Measurements from ENCODE around the gene NUPR1.
A peak's percentile ranks its signal among the peaks of the same experiment; 100 is the strongest.
"Not testable (repeated sequence)": the region's sequence is repeated elsewhere in the genome, so short reads cannot be mapped to it uniquely, and the experiment has no call there.

NUPR1 gene
- 0.08 to 2.2 (median 0.69) reads per million in 18 experiments for total RNA-seq

- no peak for DNase-seq
Measured at GRCh38 chr16:28538733-28539596, at the start of gene NUPR1. NUPR1 (minus strand) TSS chr16:28538974; CDS start chr16:28538907, 67 bp downstream.

GRCh38 chr16:28587386-28587785, 48.6 kb upstream of the NUPR1 start:
- no peak for DNase-seq

GRCh38 chr16:28586466-28586865, 47.7 kb upstream of the NUPR1 start:
- no peak for DNase-seq

- DNase-seq, result no peak
Measured at GRCh38 chr16:28585674-28586073, 46.9 kb upstream of the NUPR1 start.

DNA sequence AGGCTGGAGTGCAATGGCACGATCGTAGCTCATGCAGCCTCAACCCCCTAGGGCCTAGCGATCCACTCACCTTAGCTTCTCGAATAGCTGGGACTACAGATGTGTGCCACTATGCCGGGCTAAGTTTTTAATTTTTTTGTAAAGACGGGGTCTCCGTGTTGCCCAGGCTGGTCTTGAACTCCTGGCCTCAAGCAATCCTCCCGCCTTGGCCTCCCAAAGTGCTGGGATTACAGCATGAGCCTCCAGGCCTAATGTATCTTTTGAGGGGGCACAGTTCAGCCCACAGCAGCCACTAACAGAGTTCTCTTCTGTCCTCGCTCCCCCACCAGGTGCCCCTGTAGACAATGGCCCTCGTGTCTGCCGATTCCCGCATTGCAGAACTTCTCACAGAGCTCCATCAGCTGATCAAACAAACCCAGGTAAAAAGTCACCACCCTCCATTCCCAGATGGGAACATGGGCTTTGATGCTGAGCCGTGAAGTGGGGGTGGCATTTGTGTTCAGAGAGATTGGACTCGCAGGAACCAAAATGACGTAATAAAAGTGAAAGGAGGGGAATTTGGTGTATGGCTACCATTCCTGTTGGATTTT, 42.0 kb upstream of the NUPR1 start:
- no peak for DNase-seq

GRCh38 chr16:28575446-28576109, 36.8 kb upstream of the NUPR1 start:
- no peak for DNase-seq

DNA sequence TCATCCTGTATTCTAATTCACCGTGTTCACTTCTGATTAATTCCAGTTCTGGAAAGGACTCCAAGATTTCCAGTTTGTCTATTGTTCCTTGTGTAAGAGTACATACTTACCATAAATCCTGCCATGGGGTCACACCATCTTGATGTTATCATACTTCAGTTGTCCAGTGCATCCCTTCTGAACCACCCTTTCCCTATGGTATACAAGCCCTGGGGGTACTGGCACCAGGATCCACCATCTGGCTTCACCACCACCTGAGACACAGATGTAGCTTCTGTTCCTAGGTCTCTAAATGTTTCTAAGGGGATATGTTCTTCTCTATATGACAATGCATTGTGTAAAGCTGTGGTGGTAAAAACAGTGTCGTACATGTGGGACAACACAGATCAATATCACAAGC, 36.2 kb upstream of the NUPR1 start:
- no peak for DNase-seq

DNA sequence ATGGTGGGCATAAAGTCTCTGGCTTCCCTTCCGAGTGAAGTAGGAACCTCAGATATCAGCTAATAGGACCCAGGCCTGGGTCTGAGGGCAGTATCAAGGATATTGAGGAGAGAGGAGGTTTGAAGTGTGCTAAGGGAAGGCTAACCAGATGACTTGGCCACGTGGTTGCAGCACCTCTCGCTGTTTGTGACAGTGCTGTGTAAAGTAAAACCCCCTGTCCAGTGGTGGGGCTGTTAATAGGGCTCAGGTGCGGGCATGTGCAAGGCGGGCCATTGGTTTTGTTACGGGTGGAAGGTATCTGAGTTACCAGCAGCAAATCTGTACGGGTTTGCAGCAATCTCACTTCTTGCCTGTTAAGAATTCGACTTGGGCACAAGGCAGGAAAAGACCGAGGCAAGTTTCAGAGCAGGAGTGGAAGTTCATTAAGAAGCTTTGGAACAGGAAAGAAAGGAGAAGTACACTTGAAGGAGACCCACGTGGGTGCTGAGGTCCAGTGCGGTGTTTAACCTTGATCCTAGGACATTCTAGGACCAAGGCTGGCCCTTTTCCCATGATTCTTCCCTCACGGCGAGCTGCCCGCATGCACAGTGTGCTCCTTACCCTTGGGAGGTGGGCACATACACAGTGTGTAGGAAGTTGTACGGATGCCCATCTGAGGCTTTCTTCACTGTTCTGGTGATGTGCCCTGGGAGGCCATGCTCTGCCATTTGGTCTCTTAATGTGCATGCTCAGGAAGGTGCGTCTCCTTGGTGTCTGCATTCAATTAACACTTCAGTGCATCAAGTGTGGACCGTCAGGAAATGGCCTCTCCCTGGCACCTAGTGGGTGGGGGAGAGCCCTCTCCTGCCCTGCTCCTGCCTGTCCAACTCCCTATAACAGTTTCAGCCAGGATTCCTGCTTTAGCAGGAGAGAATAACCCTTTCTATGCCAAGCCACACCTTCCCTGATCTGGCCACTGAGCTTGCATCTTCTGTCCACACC, 35.3 kb upstream of the NUPR1 start:
- peak; percentile 26 to 46 for DNase-seq

GRCh38 chr16:28572696-28573510, 34.1 kb upstream of the NUPR1 start:
- peak; percentile 58 to 61 for DNase-seq

GRCh38 chr16:28569968-28570752, 31.4 kb upstream of the NUPR1 start:
- no peak for DNase-seq

DNA sequence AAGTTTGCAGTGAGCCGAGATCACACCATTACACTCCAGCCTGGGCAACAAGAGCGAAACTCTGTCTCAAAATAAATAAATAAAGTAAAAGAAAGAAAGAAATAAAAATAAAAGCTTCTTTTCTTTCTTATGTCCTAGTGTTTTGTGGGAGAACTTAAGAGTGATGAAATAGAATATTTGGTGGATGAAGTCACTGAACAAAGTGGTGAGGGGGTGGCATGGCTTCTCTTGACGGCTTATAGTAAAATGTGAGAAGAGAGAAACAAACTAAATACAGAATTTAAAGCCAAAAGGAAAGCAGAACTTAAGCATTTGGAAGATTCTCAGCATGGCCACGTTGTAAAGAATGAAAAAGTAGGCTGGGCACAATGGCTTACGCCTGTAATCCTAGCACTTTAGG, 30.2 kb upstream of the NUPR1 start:
- peak; percentile 32 to 55 for DNase-seq

GRCh38 chr16:28567292-28567691, 28.5 kb upstream of the NUPR1 start:
- DNase-seq, result no peak

DNA sequence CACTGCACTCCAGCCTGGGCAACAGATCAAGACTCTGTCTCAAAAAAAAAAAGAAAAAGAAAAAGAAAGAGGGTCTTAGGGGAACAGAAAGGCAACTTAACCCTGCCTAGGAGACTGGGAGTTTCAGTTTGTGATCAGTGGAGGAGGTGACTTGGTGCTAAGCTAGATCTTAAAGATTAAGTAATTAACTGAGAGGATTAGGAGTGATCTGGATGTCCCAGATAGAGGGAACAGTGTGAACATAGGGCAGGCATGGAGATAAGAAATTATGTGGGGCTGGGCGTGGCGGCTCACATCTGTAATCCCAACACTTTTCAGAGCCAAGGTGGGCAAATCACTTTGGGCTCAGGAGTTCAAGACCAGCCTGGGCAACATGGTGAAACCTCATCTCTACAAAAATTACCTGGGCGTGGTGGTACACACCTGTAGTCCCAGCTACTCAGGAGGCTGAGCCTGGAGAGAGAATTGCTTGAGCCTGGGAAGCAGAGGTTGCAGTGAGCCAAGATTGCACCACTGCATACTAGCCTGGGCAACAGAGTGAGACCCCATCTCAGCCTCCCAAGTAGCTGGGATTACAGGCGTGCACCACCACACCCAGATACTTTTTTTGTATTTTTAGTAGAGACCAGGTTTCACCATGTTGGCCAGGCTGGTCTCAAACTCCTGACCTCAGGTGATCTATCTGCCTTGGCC, 27.6 kb upstream of the NUPR1 start:
- not testable (repeated sequence) for DNase-seq

DNA sequence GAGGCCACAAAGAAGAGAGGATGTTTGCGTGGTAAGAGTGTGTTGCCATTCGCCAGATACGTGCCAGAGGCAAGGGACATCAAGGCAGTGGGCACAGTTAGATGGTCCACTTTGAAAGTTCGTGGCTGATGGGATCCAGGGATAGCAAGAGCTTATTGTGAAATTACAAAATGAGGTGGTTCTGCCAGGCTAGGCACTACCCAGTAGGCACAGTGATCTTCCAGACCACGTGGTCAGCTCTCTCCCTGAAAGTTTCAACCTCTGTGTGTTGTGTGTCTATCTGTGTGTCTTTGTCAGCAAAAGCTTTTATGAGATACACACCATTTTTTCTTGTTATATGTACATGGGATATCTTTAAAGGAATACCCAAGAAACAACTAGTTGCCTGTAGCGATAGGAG, 24.4 kb upstream of the NUPR1 start:
- DNase-seq, result no peak

DNA sequence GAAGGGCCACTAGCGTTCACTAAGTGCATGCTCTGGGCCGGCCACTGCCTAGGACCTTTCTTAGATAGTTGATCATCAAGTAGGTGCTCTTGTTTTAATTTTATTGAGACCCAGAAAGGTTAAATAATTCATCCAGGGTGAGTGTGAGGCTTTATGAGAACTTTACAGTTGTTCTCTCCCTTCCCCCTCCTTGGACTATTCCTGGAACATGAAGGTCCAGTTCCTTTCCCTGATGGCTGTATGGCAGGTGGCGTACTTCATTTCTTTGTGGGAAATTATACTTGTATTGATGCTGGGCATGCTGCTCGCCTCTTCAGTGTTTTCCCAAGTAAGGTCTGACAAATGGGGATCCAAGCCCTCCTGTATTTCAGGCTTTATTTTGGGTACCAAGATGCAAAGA, 23.4 kb upstream of the NUPR1 start:
- no peak for DNase-seq

DNA sequence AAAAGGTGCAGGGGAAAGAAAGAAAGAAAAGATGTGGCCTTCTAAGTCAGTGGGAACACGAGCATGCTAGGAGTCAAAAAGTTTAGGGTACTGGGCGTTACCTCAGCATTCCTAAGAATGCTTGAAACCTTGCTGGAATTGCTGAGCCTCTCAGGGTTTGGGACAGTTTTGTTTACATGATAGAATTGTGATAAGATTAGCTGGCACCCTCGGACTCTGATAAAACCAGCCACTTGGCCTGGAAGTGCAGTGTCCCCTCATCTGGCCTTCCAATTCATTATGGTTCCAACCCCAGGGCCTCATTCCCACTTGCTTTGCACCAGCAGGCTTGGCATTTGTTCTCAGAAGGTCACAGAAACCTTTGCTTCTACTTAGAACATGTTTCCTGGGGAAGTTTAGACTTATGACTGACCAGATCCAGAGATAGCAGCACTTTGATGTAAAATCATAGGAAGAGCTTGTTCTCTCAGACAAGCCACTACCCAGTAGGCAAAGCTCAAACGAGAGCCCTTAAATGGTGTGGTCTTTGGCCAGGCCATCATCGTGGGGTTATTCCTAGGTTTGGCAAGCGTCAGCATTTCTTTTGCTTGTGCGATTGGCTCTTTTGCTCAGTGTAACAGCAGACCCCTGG, 22.9 kb upstream of the NUPR1 start:
- peak in 1 of 2 donors; percentile 22 for DNase-seq

GRCh38 chr16:28558456-28558855, 19.7 kb upstream of the NUPR1 start:
- no peak for DNase-seq

DNA sequence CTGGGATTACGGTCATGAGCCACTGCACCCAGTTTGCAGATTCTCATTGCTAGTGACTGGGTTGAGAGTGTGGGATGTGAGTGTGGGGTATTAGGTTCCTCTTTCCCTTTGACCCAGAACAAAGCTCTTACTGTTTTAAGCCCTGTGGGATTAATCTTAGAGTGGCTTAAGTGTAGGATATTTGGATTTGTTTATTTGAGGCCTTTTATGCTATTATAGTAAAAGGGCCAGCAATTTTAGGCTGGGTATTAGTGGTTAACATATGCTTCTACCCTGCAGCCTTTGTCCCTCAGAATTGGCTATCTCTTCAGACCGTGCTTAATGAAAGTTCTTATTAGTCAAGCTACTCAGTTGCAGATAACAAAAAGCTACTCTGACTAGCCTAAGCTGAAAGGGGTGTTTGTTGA, 18.1 kb upstream of the NUPR1 start:
- DNase-seq, result peak; percentile 63 to 70

GRCh38 chr16:28555561-28555960, 16.8 kb upstream of the NUPR1 start:
- peak; percentile 53 to 55 for DNase-seq
